ENCODE data around the gene HIVEP3.

DNA sequence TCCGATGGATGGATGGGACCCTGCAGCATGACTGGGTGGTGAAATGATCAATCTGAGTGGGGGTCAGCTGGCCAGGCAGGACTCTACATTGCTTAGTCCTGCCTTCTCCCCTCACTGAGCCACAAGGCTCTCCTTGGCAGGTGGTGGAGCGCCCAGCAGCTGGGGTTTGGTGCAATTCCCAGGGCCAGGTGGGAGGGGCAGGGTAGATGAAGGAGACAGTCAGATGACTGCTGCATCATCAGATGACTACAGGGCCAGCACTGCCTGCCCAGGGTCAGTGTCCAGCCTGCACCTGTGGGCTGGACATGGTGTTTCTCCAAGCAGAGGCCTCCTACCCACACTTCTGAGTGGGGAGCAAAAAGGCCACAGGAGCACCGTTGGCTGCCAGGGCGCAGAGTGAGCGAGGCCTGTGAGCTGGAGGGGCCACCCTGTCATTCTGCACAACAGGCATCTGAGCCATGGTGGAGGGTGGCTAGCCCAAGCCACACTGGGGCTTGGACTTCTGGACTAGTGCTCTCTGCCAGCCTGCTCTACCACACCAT lies 330.3 kb downstream of the HIVEP3 start:
- TF ChIP-seq, protein P1, sequence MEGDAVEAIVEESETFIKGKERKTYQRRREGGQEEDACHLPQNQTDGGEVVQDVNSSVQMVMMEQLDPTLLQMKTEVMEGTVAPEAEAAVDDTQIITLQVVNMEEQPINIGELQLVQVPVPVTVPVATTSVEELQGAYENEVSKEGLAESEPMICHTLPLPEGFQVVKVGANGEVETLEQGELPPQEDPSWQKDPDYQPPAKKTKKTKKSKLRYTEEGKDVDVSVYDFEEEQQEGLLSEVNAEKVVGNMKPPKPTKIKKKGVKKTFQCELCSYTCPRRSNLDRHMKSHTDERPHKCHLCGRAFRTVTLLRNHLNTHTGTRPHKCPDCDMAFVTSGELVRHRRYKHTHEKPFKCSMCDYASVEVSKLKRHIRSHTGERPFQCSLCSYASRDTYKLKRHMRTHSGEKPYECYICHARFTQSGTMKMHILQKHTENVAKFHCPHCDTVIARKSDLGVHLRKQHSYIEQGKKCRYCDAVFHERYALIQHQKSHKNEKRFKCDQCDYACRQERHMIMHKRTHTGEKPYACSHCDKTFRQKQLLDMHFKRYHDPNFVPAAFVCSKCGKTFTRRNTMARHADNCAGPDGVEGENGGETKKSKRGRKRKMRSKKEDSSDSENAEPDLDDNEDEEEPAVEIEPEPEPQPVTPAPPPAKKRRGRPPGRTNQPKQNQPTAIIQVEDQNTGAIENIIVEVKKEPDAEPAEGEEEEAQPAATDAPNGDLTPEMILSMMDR (IDR thresholded peaks at IDR 0.05; ENCODE audit: low read length) = no peak
- TF ChIP-seq EZH2 (IDR thresholded peaks at IDR 0.05; ENCODE audit: borderline replicate concordance, low read length) = no peak

Data from OCI-LY1 (cell line).